Endothelial cell of umbilical vein (primary cell): ENCODE data around the gene TMEM107. TPM values are rescaled to one million over a fixed set of nuclear protein-coding genes. Genes with fewer than 3 reads are reported as not detected.

Experiments used
- BruUV-seq: library from RNA; stranded (reverse); fragments of 400-500 nt; replicated peaks from 2 replicates; lab custom pipeline; 2021; lab: Mats Ljungman, UMichigan
- CTCF ChIA-PET: fragments of 300-600, 350-600 bp; sonication (Branson Sonifier 250); formaldehyde crosslinking; loops from one replicate; lab custom pipeline; 2021; ENCODE audit warnings: antibody characterized with exemption, inconsistent platforms; lab: Charles Lee
- POLR2A ChIA-PET: fragments of 300-600, 350-600 bp; sonication (Branson Sonifier 250); formaldehyde crosslinking; loops from one replicate; lab custom pipeline; 2021; ENCODE audit warnings: antibody characterized with exemption, inconsistent platforms; lab: Charles Lee
- DNase-seq: peaks from one replicate; pipeline ENCODE4 v3.0.0-alpha.2; 2011; ENCODE audit warnings: low read depth, low spot score
- FAIRE-seq: peaks from 2 replicates; lab custom pipeline; 2011; peaks lifted over from hg19 to GRCh38; lab: Jason Lieb, UNC
- H2AFZ ChIP-seq: 2 replicates; pipeline ENCODE4 v1.6.0; 2012; ENCODE audit warnings: low read depth, low read length, control low read depth, inconsistent platforms
- H3K27ac ChIP-seq: 2 replicates; pipeline ENCODE4 v1.5.1; 2011; ENCODE audit warnings: low read depth, mild to moderate bottlenecking, control low read depth, low read length, moderate library complexity; ENCODE audit not compliant: insufficient read depth
- H3K27me3 ChIP-seq, 2 experiments: 2 replicates each; pipeline versions ENCODE4 v1.6.0 to v1.6.1; 2011; ENCODE audit warnings: low read length in 2 of 2, mixed read lengths in 1 of 2; ENCODE audit not compliant: control insufficient read depth in 2 of 2, insufficient read depth in 2 of 2
- H3K36me3 ChIP-seq, 2 experiments: 2 replicates in 1 of 2; 3 replicates in 1 of 2; pipeline ENCODE4 v1.5.1; 2011; ENCODE audit warnings: low read length in 2 of 2, mild to moderate bottlenecking in 1 of 2, moderate library complexity in 1 of 2; ENCODE audit not compliant: control insufficient read depth in 2 of 2, insufficient read depth in 2 of 2; ENCODE audit errors: extremely low read depth in 1 of 2
- H3K4me1 ChIP-seq: 3 replicates; pipeline ENCODE4 v1.5.1; 2011; ENCODE audit warnings: mild to moderate bottlenecking, low read length; ENCODE audit not compliant: control insufficient read depth, insufficient read depth; ENCODE audit errors: extremely low read depth
- H3K4me2 ChIP-seq: 2 replicates; pipeline ENCODE4 v1.6.1; 2011; ENCODE audit warnings: low read length, control low read depth, mixed read lengths; ENCODE audit not compliant: insufficient read depth
- H3K4me3 ChIP-seq, 3 experiments: fragments of 200-600 bp in 1 of 3; sonication (generic), shearing (Covaris generic) in 1 of 3; replicated peaks in 1 of 3; 2 replicates each; pipeline ENCODE4 v1.5.1; 2011 to 2016; ENCODE audit warnings: control low read depth in 3 of 3, low read length in 3 of 3, mild to moderate bottlenecking in 2 of 3, inconsistent platforms in 1 of 3, low read depth in 1 of 3, moderate library complexity in 1 of 3; ENCODE audit not compliant: insufficient read depth in 1 of 3
- H3K79me2 ChIP-seq: 2 replicates; pipeline ENCODE4 v1.6.0; 2012; ENCODE audit warnings: low read length, inconsistent platforms; ENCODE audit not compliant: control insufficient read depth, insufficient read depth
- H3K9ac ChIP-seq: replicated peaks from 2 replicates; pipeline ENCODE3; 2011; ENCODE audit warnings: low read length, control low read depth; ENCODE audit not compliant: insufficient read depth; ENCODE audit errors: extremely low read depth
- H3K9me1 ChIP-seq: replicated peaks from 3 replicates; pipeline ENCODE4 v1.6.0; 2011; ENCODE audit warnings: mild to moderate bottlenecking, low read length; ENCODE audit not compliant: control insufficient read depth, insufficient read depth; ENCODE audit errors: extremely low read depth
- H3K9me3 ChIP-seq: replicated peaks from 2 replicates; pipeline ENCODE4 v1.5.1; 2012; ENCODE audit warnings: low read length, inconsistent platforms; ENCODE audit not compliant: control insufficient read depth, insufficient read depth
- H4K20me1 ChIP-seq: replicated peaks from 2 replicates; pipeline ENCODE3; 2011; ENCODE audit warnings: mild to moderate bottlenecking, low read length; ENCODE audit not compliant: control insufficient read depth, insufficient read depth; ENCODE audit errors: extremely low read depth
- EZH2 ChIP-seq: IDR thresholded peaks from 2 replicates; pipeline ENCODE4 v1.6.1; 2012; ENCODE audit warnings: borderline replicate concordance, low read depth, mild to moderate bottlenecking, moderate library complexity, low read length, inconsistent platforms; ENCODE audit not compliant: severe bottlenecking
- FOS ChIP-seq: IDR thresholded peaks from 2 replicates; pipeline ENCODE4 v1.6.1; 2011; ENCODE audit warnings: mild to moderate bottlenecking, low read length, moderate library complexity, borderline replicate concordance; ENCODE audit not compliant: insufficient read depth
- GATA2 ChIP-seq: IDR thresholded peaks from 2 replicates; pipeline ENCODE4 v1.7.0; 2011; ENCODE audit warnings: low read depth, mild to moderate bottlenecking, moderate library complexity, mixed read lengths, low read length; ENCODE audit not compliant: insufficient read length, insufficient read depth
- JUN ChIP-seq: IDR thresholded peaks from 2 replicates; pipeline ENCODE4 v1.6.1; 2011; ENCODE audit warnings: borderline replicate concordance, low read depth; ENCODE audit not compliant: insufficient read length, insufficient read depth
- MYC ChIP-seq: IDR thresholded peaks from one replicate; pipeline ENCODE4 v1.6.1; 2011; ENCODE audit warnings: mild to moderate bottlenecking, low read depth, low read length
- POLR2A ChIP-seq: IDR thresholded peaks from 2 replicates; pipeline ENCODE4 v1.6.1; 2012; ENCODE audit warnings: low read depth, mild to moderate bottlenecking, control low read depth, low read length
- POLR2AphosphoS5 ChIP-seq: IDR thresholded peaks from 2 replicates; pipeline ENCODE4 v1.6.1; 2012; ENCODE audit warnings: low read depth, mild to moderate bottlenecking, control low read depth, low read length, moderate library complexity; ENCODE audit not compliant: insufficient read depth
- dilution Hi-C: fragments of 300-500 bp; cut with MboI; formaldehyde crosslinking; loops from one replicate; pipeline ENCODE4 v1.15.0; 2019; ENCODE audit warnings: low sequenced_read_pairs; ENCODE audit not compliant: extremely low pct_ligation_motif_present
- intact Hi-C: fragments of 100-400 bp; cut with micrococcal nuclease; formaldehyde crosslinking; loops from one replicate; pipeline ENCODE4 v1.10.0; 2022
- polyA plus RNA-seq, 4 experiments: library from polyadenylated mRNA; depleted of rRNA in 3 of 4; stranded (reverse) in 3 of 4; unstranded in 1 of 4; fragments of >200 nt; gene quantifications; 2 replicates each; pipeline versions ENCODE4 v1.2.1 to v1.2.3, GENCODE V29; 2011 to 2012; ENCODE audit warnings: missing spikeins in 1 of 4
- total RNA-seq: library from RNA; stranded (reverse); gene quantifications from 2 replicates; pipeline ENCODE4 v1.2.3, GENCODE V29; 2021
- TF ChIP-seq, protein P1 (sequence below): IDR thresholded peaks from 2 replicates; pipeline ENCODE4 v1.6.1; 2011; ENCODE audit not compliant: insufficient read depth, insufficient read length
- TF ChIP-seq, protein P2 (sequence below), 2 donors: IDR thresholded peaks; 1 replicate in 1 of 2; 2 replicates in 1 of 2; pipeline ENCODE4 v1.5.1; 2011; ENCODE audit warnings: low read length in 2 of 2, mild to moderate bottlenecking in 2 of 2, moderate library complexity in 2 of 2, control low read depth in 1 of 2, inconsistent platforms in 1 of 2, low read depth in 1 of 2; ENCODE audit not compliant: insufficient read depth in 1 of 2; ENCODE audit errors: extremely low read depth in 1 of 2

Gene TMEM107
- total and polyA plus RNA-seq, 2 donors (not counting 3 experiments of a cell fraction or from before 2014, with no cell fraction given) = 20.4 to 31.6 TPM

DNA sequence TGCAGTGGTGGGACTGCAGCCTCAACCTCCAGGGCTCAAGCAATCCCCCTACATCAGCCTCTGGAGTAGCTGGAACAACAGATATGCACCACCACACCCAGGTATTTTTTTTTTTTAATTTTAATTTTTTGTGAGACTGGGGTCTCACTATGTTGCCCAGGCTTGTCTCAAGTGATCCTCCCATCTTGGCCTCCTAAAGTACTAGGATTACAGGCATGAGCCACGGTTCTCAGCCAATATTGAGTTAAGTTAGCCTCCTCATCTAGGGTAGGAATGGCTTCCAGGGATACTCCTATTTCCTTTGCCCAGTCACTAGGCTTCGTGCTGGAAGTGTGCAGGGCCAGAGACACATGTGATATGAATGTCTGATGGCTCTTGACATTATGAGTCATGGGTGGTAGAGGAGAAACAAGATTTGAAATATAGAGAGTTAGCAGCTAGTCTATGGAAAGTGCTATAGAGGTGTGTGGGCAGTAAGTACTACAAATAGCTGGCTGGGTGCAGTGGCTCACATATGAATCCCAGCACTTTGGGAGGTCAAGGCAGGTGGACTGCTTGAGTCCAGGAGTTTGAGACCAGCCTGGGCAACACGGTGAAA is 44.2 kb downstream of the TMEM107 start:
- FAIRE-seq = no peak
- no peaks in the 10 kb centered on the region for H3K27me3 ChIP-seq

More for the DNA sequence above, 44.2 kb downstream of the TMEM107 start:
- ChIA-PET CTCF (interaction anchor here (1.6 kb wide), 1 partner anchor 72 kb away, joined by 5 read pairs; no protein-coding TSS in a partner anchor), POLR2A (interaction anchor here (1.1 kb wide), 1 partner anchor 41 kb away, joined by 3 read pairs; no protein-coding TSS in a partner anchor)
- Histone ChIP-seq H3K9ac (no peak overlapping the region), H3K4me1 (no peaks in the 10 kb centered on the region), H3K27ac (no peak overlapping the region), H4K20me1 (no peaks in the 10 kb centered on the region), H3K9me1 (no peaks in the 10 kb centered on the region), H3K36me3 (no peaks in the 10 kb centered on the region), H3K4me3 (no peak overlapping the region), H3K4me2 (no peak overlapping the region), H3K79me2 (no peaks in the 10 kb centered on the region), H3K9me3 (no peaks in the 10 kb centered on the region), H2AFZ (no peak overlapping the region)
- intact Hi-C loops (no loop called here), dilution Hi-C loops (no loop called here)
- BruUV-seq = no TSS peak
- TF ChIP-seq POLR2A = no peak
- no peak for TF ChIP-seq FOS
- TF ChIP-seq EZH2 = no peak
- TF ChIP-seq POLR2AphosphoS5 = no peak
- TF ChIP-seq JUN = no peak
- no peak for TF ChIP-seq MYC
- TF ChIP-seq, protein P1, sequence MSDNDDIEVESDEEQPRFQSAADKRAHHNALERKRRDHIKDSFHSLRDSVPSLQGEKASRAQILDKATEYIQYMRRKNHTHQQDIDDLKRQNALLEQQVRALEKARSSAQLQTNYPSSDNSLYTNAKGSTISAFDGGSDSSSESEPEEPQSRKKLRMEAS = no peak
- TF ChIP-seq, protein P2, sequence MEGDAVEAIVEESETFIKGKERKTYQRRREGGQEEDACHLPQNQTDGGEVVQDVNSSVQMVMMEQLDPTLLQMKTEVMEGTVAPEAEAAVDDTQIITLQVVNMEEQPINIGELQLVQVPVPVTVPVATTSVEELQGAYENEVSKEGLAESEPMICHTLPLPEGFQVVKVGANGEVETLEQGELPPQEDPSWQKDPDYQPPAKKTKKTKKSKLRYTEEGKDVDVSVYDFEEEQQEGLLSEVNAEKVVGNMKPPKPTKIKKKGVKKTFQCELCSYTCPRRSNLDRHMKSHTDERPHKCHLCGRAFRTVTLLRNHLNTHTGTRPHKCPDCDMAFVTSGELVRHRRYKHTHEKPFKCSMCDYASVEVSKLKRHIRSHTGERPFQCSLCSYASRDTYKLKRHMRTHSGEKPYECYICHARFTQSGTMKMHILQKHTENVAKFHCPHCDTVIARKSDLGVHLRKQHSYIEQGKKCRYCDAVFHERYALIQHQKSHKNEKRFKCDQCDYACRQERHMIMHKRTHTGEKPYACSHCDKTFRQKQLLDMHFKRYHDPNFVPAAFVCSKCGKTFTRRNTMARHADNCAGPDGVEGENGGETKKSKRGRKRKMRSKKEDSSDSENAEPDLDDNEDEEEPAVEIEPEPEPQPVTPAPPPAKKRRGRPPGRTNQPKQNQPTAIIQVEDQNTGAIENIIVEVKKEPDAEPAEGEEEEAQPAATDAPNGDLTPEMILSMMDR (IDR thresholded peaks at IDR 0.05; ENCODE audit: extremely low read depth in 1 of 2, insufficient read depth in 1 of 2, low read depth in 1 of 2, low read length in 2 of 2) = no peak
- no peak for TF ChIP-seq GATA2
- DNase-seq = no peak
